ENCODE results near the gene TRIM54. TPM values are rescaled to one million over a fixed set of nuclear protein-coding genes. Genes with fewer than 3 reads are reported as not detected.

Gene TRIM54
- total RNA-seq, 1 experiment from 2014 or later: 2.0 TPM

DNA sequence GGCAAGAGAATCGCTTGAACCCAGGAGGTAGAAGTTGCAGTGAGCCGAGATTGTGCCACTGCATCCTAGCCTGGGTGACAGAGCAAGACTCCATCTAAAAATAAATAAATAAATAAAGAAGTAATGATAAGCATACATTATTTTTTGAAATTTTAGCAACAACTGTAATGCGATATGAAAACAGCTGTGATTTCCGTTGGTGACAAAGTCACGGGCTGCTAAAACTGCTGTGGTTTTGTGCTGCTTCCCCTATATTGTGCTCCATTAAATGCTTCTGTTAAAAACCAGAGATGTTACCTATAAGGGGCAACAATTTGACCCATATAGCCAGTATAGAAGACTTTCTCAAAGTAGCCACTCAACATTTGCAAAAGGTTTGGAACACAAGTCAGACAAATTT lies 8.3 kb downstream of the TRIM54 start:
- intact Hi-C loops (cut with micrococcal nuclease): no loop called here
- Histone ChIP-seq H3K9ac (ENCODE audit: low read length) (no peak overlapping the region), H3K36me3 (ENCODE audit: control insufficient read depth in 1 of 2, insufficient read depth in 2 of 2, low read length in 2 of 2) (no peaks in the 10 kb centered on the region), H3K79me2 (ENCODE audit: insufficient read depth, low read length) (no peaks in the 10 kb centered on the region), H3K27ac (ENCODE audit: low read depth, low read length) (no peak overlapping the region), H2AFZ (ENCODE audit: low read depth, low read length, poor library complexity, severe bottlenecking) (no peak overlapping the region), H4K20me1 (ENCODE audit: insufficient read depth) (no peaks in the 10 kb centered on the region), H3K4me3 (replicated peaks in 1 of 2; ENCODE audit: low read depth in 1 of 2, low read length in 2 of 2) (no peak overlapping the region), H3K9me3 (ENCODE audit: control insufficient read depth in 1 of 2, insufficient read depth in 1 of 2, low read depth in 1 of 2, low read length in 2 of 2) (no peaks in the 10 kb centered on the region), H3K27me3 (ENCODE audit: insufficient read depth, low read length) (no peaks in the 10 kb centered on the region), H3K4me1 (ENCODE audit: control insufficient read depth in 1 of 2, insufficient read depth in 2 of 2, low read length in 2 of 2) (peaks cover 21 to 23% of the 10 kb centered on the region in 2 experiments), H3K4me2 (ENCODE audit: low read length) (no peak overlapping the region), H3K9me2 (ENCODE audit: insufficient read depth) (no peaks in the 10 kb centered on the region)
- ChIA-PET RAD21 (ENCODE audit: low non-redundant PET in 1 of 2, low total read pairs in 2 of 2, uncharacterized antibody in 2 of 2, unreplicated experiment in 2 of 2) (no interaction called here), CTCF (interaction anchor here (1.1 to 3.9 kb wide), 3 partner anchors 10 to 13 kb away, joined by 3 to 50 read pairs (median 39); partner anchors contain the start of gene TRIM54), POLR2A (no interaction called here)
- ATAC-seq (no peak), DNase-seq (ENCODE audit: low read depth, low spot score) (no peak)
- TF ChIP-seq, protein P1, sequence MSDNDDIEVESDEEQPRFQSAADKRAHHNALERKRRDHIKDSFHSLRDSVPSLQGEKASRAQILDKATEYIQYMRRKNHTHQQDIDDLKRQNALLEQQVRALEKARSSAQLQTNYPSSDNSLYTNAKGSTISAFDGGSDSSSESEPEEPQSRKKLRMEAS (IDR thresholded peaks at IDR 0.05): no peak
- TF ChIP-seq SIN3A (IDR thresholded peaks at IDR 0.05; ENCODE audit: low read depth) (no peak), POLR2A (IDR thresholded peaks at IDR 0.05; ENCODE audit: borderline replicate concordance, extremely low read depth, insufficient read depth, insufficient read length) (no peak), EZH2phosphoT487 (IDR thresholded peaks at IDR 0.05; ENCODE audit: borderline replicate concordance) (no peak), YY1 (IDR thresholded peaks at IDR 0.05; ENCODE audit: extremely low read depth, insufficient replicate concordance, low read depth, low read length) (no peak), SRF (IDR thresholded peaks at IDR 0.05; ENCODE audit: low read depth) (no peak), ZBTB33 (IDR thresholded peaks at IDR 0.05; ENCODE audit: extremely low read depth, insufficient replicate concordance, low read length) (no peak), ELF1 (IDR thresholded peaks at IDR 0.05; ENCODE audit: borderline replicate concordance, low read depth) (no peak), SP1 (IDR thresholded peaks at IDR 0.05; ENCODE audit: low read depth) (no peak), POLR2AphosphoS5 (IDR thresholded peaks at IDR 0.05; ENCODE audit: low read depth, low read length) (no peak), TCF7L2 (IDR thresholded peaks at IDR 0.05; ENCODE audit: borderline replicate concordance, extremely low read depth, insufficient read depth, insufficient read length) (no peak)
- TF ChIP-seq, protein P2, sequence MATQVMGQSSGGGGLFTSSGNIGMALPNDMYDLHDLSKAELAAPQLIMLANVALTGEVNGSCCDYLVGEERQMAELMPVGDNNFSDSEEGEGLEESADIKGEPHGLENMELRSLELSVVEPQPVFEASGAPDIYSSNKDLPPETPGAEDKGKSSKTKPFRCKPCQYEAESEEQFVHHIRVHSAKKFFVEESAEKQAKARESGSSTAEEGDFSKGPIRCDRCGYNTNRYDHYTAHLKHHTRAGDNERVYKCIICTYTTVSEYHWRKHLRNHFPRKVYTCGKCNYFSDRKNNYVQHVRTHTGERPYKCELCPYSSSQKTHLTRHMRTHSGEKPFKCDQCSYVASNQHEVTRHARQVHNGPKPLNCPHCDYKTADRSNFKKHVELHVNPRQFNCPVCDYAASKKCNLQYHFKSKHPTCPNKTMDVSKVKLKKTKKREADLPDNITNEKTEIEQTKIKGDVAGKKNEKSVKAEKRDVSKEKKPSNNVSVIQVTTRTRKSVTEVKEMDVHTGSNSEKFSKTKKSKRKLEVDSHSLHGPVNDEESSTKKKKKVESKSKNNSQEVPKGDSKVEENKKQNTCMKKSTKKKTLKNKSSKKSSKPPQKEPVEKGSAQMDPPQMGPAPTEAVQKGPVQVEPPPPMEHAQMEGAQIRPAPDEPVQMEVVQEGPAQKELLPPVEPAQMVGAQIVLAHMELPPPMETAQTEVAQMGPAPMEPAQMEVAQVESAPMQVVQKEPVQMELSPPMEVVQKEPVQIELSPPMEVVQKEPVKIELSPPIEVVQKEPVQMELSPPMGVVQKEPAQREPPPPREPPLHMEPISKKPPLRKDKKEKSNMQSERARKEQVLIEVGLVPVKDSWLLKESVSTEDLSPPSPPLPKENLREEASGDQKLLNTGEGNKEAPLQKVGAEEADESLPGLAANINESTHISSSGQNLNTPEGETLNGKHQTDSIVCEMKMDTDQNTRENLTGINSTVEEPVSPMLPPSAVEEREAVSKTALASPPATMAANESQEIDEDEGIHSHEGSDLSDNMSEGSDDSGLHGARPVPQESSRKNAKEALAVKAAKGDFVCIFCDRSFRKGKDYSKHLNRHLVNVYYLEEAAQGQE (IDR thresholded peaks at IDR 0.05; ENCODE audit: low read depth): no peak
- no TSS peak for BruUV-seq (replicated peaks)

Measured in HCT116 (cell line).